WTC11 (cell line): Measurements from ENCODE around the gene CDK2. TPM values are rescaled to one million over a fixed set of nuclear protein-coding genes. Genes with fewer than 3 reads are reported as not detected.

ENCODE experiments used
- ATAC-seq: fragments of 200-7000 bp; cut with Tn5 transposase; 2 replicates; pipeline ENCODE4 v1.10.0; 2021; ENCODE audit warnings: mild to moderate bottlenecking, moderate library complexity
- CTCF ChIA-PET: fragments of 300-600 bp; sonication (Branson Sonifier 250); formaldehyde crosslinking; loops from one replicate; lab custom pipeline; 2021; ENCODE audit warnings: antibody characterized with exemption; lab: Charles Lee
- POLR2A ChIA-PET: fragments of 350-600 bp; sonication (Branson Sonifier 250); formaldehyde crosslinking; loops from one replicate; lab custom pipeline; 2021; ENCODE audit warnings: antibody characterized with exemption; lab: Charles Lee
- DNase-seq: peaks from one replicate; pipeline ENCODE4 v3.0.0; 2021; ENCODE audit warnings: low spot score
- H3K27ac Mint-ChIP-seq: 2 replicates; pipeline ENCODE4 v1.8.0; 2021; ENCODE audit warnings: mixed read lengths
- H3K27me3 Mint-ChIP-seq: 2 replicates; pipeline ENCODE4 v1.8.0; 2021; ENCODE audit warnings: low read depth, mild to moderate bottlenecking, moderate library complexity, mixed read lengths
- H3K36me3 Mint-ChIP-seq: 2 replicates; pipeline ENCODE4 v1.8.0; 2021; ENCODE audit warnings: mixed read lengths
- H3K4me1 Mint-ChIP-seq: 2 replicates; pipeline ENCODE4 v1.8.0; 2022; ENCODE audit warnings: mixed read lengths
- H3K4me3 Mint-ChIP-seq: 2 replicates; pipeline ENCODE4 v1.8.0; 2021; ENCODE audit warnings: mild to moderate bottlenecking, moderate library complexity, mixed read lengths
- H3K9me3 Mint-ChIP-seq: 2 replicates; pipeline ENCODE4 v1.8.0; 2021; ENCODE audit warnings: mixed read lengths
- ATF3 ChIP-seq: sonication (generic); formaldehyde crosslinking; conservative IDR thresholded peaks from 2 replicates; pipeline ENCODE4 v1.8.1; 2022; ENCODE audit warnings: mild to moderate bottlenecking, missing genetic modification reagents
- E2F5 ChIP-seq: sonication (generic); formaldehyde crosslinking; IDR thresholded peaks from 2 replicates; pipeline ENCODE4 v1.8.1; 2022; ENCODE audit warnings: mild to moderate bottlenecking, moderate library complexity, missing genetic modification reagents
- ESRRA ChIP-seq: sonication (generic); formaldehyde crosslinking; IDR thresholded peaks from 2 replicates; pipeline ENCODE4 v1.8.1; 2022; ENCODE audit warnings: mild to moderate bottlenecking, missing genetic modification reagents, borderline replicate concordance
- FOXK1 ChIP-seq: sonication (generic); formaldehyde crosslinking; IDR thresholded peaks from 2 replicates; pipeline ENCODE4 v1.8.0; 2022; ENCODE audit warnings: mild to moderate bottlenecking, moderate library complexity, missing genetic modification reagents
- FOXP4 ChIP-seq: sonication (generic); formaldehyde crosslinking; IDR thresholded peaks from 2 replicates; pipeline ENCODE4 v1.8.0; 2022; ENCODE audit warnings: mild to moderate bottlenecking, missing genetic modification reagents
- GTF2I ChIP-seq: fragments of 250-450 bp; sonication (Bioruptor Pico); conservative IDR thresholded peaks from 2 replicates; pipeline ENCODE4 v1.4.0; 2021; ENCODE audit warnings: mild to moderate bottlenecking
- JAZF1 ChIP-seq: fragments of 250-450 bp; sonication (Bioruptor Pico); IDR thresholded peaks from 2 replicates; pipeline ENCODE4 v1.9.0; 2021; ENCODE audit warnings: moderate library complexity, mild to moderate bottlenecking, inconsistent platforms
- KAT7 ChIP-seq: sonication (generic); formaldehyde crosslinking; IDR thresholded peaks from 2 replicates; pipeline ENCODE4 v1.8.1; 2023; ENCODE audit warnings: missing genetic modification reagents, mild to moderate bottlenecking, borderline replicate concordance
- MXD4 ChIP-seq: fragments of 250-450 bp; sonication (Bioruptor Pico); IDR thresholded peaks from 2 replicates; pipeline ENCODE4 v1.8.0; 2021; ENCODE audit warnings: mild to moderate bottlenecking, moderate library complexity, borderline replicate concordance
- RORB ChIP-seq: fragments of 250-450 bp; sonication (Bioruptor Pico); IDR thresholded peaks from 2 replicates; pipeline ENCODE4 v1.9.0; 2021; ENCODE audit warnings: mild to moderate bottlenecking
- SMAD4 ChIP-seq: sonication (generic); formaldehyde crosslinking; IDR thresholded peaks from 2 replicates; pipeline ENCODE4 v1.8.0; 2022; ENCODE audit warnings: mild to moderate bottlenecking, missing genetic modification reagents
- SOX15 ChIP-seq: fragments of 250-450 bp; sonication (Bioruptor Pico); IDR thresholded peaks from 2 replicates; pipeline ENCODE4 v1.9.0; 2021; ENCODE audit warnings: mild to moderate bottlenecking
- TEAD4 ChIP-seq: sonication (generic); formaldehyde crosslinking; IDR thresholded peaks from 2 replicates; pipeline ENCODE4 v1.8.0; 2022; ENCODE audit warnings: mild to moderate bottlenecking, missing genetic modification reagents
- TP53 ChIP-seq: sonication (generic); formaldehyde crosslinking; IDR thresholded peaks from 2 replicates; pipeline ENCODE4 v1.8.1; 2023; ENCODE audit warnings: mild to moderate bottlenecking, missing genetic modification reagents
- USF2 ChIP-seq: sonication (generic); formaldehyde crosslinking; IDR thresholded peaks from 2 replicates; pipeline ENCODE4 v1.8.1; 2023; ENCODE audit warnings: mild to moderate bottlenecking, missing genetic modification reagents, moderate library complexity
- ZBTB21 ChIP-seq: sonication (generic); formaldehyde crosslinking; IDR thresholded peaks from 2 replicates; pipeline ENCODE4 v1.8.1; 2023; ENCODE audit warnings: mild to moderate bottlenecking, missing genetic modification reagents, borderline replicate concordance
- ZNF121 ChIP-seq: sonication (generic); formaldehyde crosslinking; IDR thresholded peaks from 2 replicates; pipeline ENCODE4 v1.8.0; 2023; ENCODE audit warnings: missing genetic modification reagents
- ZNF138 ChIP-seq: sonication (generic); formaldehyde crosslinking; conservative IDR thresholded peaks from 2 replicates; pipeline ENCODE4 v1.8.1; 2022; ENCODE audit warnings: mild to moderate bottlenecking, moderate library complexity, missing genetic modification reagents
- ZNF232 ChIP-seq: sonication (generic); formaldehyde crosslinking; IDR thresholded peaks from 2 replicates; pipeline ENCODE4 v1.8.0; 2022; ENCODE audit warnings: mild to moderate bottlenecking, missing genetic modification reagents
- ZNF423 ChIP-seq: fragments of 250-450 bp; sonication (Bioruptor Pico); IDR thresholded peaks from 2 replicates; pipeline ENCODE4 v2.1.2; 2022; ENCODE audit warnings: mild to moderate bottlenecking, moderate library complexity
- total RNA-seq: library from RNA; stranded (reverse); gene quantifications from 3 replicates; pipeline ENCODE4 v1.2.3, GENCODE V29; 2021
- TF ChIP-seq, protein P1 (sequence below): sonication (generic); formaldehyde crosslinking; IDR thresholded peaks from 2 replicates; pipeline ENCODE4 v1.8.0; 2023; ENCODE audit warnings: missing genetic modification reagents
- TF ChIP-seq, protein P2 (sequence below): fragments of 250-450 bp; sonication (Bioruptor Pico); IDR thresholded peaks from 2 replicates; pipeline ENCODE4 v1.9.0; 2021; ENCODE audit warnings: mild to moderate bottlenecking
- TF ChIP-seq, protein P3 (sequence below): sonication (generic); formaldehyde crosslinking; IDR thresholded peaks from 2 replicates; pipeline ENCODE4 v1.8.1; 2023; ENCODE audit warnings: mild to moderate bottlenecking, missing genetic modification reagents
- TF ChIP-seq, protein P4 (sequence below): sonication (generic); formaldehyde crosslinking; IDR thresholded peaks from 2 replicates; pipeline ENCODE4 v1.8.0; 2022; ENCODE audit warnings: missing genetic modification reagents

The CDK2 gene
- total RNA-seq, 1 experiment from 2014 or later = 43.1 TPM

DNA sequence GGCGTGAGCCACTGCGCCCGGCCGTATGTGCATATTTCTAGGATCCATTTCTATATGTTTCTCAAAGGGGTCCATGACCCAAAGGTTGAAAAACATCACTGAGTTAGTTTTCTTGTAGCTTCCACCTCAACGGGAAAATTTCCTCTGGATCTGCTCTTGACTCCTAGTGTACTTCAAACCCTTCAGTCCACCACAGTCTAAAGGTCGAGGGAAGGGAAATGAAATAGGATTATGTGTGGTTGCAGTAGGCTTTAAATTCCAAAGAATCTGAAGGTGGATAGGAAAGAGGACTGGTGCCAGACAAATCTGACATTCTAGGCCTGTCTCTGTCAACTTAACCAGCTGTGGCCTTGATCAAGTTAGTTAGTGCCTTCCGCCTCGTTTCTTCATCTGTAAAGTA, 28.7 kb downstream of the CDK2 start:
- Mint-ChIP-seq H3K36me3 (peaks cover 37% of the 10 kb centered on the region), H3K4me1 (0 out of 2 replicates have a peak, but pooled peaks cover 7% of the 10 kb centered on the region), H3K9me3 (no peaks in the 10 kb centered on the region), H3K4me3 (no peak overlapping the region), H3K27ac (no peak overlapping the region; the same call in 1 of the 2 replicates), H3K27me3 (no peaks in the 10 kb centered on the region)
- no peak for DNase-seq
- CTCF ChIA-PET = interaction anchor here (0.6 to 3.3 kb wide), 20 partner anchors 9 to 314 kb away, joined by 3 to 68 read pairs (median 5); partner anchors contain the start of genes ERBB3, ESYT1, IKZF4 and RAB5B
- TF ChIP-seq E2F5 (CRISPR knock-in tag) (no peak), FOXP4 (CRISPR knock-in tag) (no peak), ESRRA (CRISPR knock-in tag) (no peak), ZNF423 (CRISPR knock-in tag) (no peak), ZNF138 (CRISPR knock-in tag) (no peak), ATF3 (CRISPR knock-in tag) (no peak), KAT7 (CRISPR knock-in tag) (no peak), FOXK1 (CRISPR knock-in tag) (no peak), RORB (CRISPR knock-in tag) (no peak), SOX15 (CRISPR knock-in tag) (no peak), TEAD4 (CRISPR knock-in tag) (no peak)
- TF ChIP-seq, protein P1, sequence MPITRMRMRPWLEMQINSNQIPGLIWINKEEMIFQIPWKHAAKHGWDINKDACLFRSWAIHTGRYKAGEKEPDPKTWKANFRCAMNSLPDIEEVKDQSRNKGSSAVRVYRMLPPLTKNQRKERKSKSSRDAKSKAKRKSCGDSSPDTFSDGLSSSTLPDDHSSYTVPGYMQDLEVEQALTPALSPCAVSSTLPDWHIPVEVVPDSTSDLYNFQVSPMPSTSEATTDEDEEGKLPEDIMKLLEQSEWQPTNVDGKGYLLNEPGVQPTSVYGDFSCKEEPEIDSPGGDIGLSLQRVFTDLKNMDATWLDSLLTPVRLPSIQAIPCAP (CRISPR knock-in tag) = no peak
- TF ChIP-seq, protein P2, sequence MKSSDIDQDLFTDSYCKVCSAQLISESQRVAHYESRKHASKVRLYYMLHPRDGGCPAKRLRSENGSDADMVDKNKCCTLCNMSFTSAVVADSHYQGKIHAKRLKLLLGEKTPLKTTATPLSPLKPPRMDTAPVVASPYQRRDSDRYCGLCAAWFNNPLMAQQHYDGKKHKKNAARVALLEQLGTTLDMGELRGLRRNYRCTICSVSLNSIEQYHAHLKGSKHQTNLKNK (CRISPR knock-in tag) = no peak
- TF ChIP-seq, protein P3, sequence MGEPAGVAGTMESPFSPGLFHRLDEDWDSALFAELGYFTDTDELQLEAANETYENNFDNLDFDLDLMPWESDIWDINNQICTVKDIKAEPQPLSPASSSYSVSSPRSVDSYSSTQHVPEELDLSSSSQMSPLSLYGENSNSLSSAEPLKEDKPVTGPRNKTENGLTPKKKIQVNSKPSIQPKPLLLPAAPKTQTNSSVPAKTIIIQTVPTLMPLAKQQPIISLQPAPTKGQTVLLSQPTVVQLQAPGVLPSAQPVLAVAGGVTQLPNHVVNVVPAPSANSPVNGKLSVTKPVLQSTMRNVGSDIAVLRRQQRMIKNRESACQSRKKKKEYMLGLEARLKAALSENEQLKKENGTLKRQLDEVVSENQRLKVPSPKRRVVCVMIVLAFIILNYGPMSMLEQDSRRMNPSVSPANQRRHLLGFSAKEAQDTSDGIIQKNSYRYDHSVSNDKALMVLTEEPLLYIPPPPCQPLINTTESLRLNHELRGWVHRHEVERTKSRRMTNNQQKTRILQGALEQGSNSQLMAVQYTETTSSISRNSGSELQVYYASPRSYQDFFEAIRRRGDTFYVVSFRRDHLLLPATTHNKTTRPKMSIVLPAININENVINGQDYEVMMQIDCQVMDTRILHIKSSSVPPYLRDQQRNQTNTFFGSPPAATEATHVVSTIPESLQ (CRISPR knock-in tag) = no peak
- ATAC-seq = no peak
- POLR2A ChIA-PET = no interaction called here

DNA sequence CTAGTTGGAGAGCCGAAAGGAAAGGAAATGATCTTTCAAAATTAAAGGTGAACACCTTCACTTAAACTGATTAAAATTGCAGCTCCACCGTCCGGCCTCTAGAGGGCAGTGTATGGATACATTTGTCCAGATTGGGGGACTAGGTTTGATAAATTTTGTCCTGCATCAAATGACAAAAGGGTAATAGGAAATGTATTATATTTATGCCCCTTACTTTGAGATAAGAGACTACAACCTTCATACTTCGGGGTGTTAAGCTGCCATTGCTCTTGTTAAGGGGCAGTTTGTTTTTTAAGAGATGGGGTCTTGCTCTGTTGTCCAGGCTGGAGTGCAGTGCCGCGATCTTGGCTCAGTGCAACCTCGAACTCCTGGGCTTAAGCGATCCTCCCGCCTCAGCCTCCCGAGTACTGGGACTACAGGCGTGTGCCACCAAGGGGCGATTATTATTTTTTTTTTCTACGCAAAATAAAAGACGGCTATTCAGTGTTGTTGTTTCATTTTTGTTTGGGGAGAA, 29.6 kb downstream of the CDK2 start:
- ChIA-PET POLR2A (interaction anchor here (1.9 to 2.4 kb wide), 3 partner anchors 11 to 122 kb away, joined by 7 to 20 read pairs (median 20); partner anchors contain the start of genes RAB5B and ZC3H10), CTCF (interaction anchor here (0.6 to 3.3 kb wide), 29 partner anchors 10 to 315 kb away, joined by 3 to 68 read pairs (median 5); partner anchors contain the start of genes ERBB3, ESYT1, IKZF4 and PA2G4)
- Mint-ChIP-seq H3K4me3 (peak overlapping the region; percentile 95), H3K4me1 (0 out of 2 replicates have a peak, but pooled peaks cover 7% of the 10 kb centered on the region), H3K9me3 (no peaks in the 10 kb centered on the region), H3K27me3 (no peaks in the 10 kb centered on the region), H3K36me3 (peaks cover 28% of the 10 kb centered on the region), H3K27ac (peak overlapping the region; percentile 96)
- DNase-seq = peak; percentile 37
- no peak for ATAC-seq
- TF ChIP-seq ZNF121 (peak; percentile 99), USF2 (CRISPR knock-in tag) (no peak), ZBTB21 (CRISPR knock-in tag) (no peak), TP53 (CRISPR knock-in tag) (no peak), MXD4 (CRISPR knock-in tag) (no peak), ZNF232 (CRISPR knock-in tag) (no peak), GTF2I (peak; percentile 98), SMAD4 (CRISPR knock-in tag) (no peak), JAZF1 (CRISPR knock-in tag) (no peak)
- TF ChIP-seq, protein P4, sequence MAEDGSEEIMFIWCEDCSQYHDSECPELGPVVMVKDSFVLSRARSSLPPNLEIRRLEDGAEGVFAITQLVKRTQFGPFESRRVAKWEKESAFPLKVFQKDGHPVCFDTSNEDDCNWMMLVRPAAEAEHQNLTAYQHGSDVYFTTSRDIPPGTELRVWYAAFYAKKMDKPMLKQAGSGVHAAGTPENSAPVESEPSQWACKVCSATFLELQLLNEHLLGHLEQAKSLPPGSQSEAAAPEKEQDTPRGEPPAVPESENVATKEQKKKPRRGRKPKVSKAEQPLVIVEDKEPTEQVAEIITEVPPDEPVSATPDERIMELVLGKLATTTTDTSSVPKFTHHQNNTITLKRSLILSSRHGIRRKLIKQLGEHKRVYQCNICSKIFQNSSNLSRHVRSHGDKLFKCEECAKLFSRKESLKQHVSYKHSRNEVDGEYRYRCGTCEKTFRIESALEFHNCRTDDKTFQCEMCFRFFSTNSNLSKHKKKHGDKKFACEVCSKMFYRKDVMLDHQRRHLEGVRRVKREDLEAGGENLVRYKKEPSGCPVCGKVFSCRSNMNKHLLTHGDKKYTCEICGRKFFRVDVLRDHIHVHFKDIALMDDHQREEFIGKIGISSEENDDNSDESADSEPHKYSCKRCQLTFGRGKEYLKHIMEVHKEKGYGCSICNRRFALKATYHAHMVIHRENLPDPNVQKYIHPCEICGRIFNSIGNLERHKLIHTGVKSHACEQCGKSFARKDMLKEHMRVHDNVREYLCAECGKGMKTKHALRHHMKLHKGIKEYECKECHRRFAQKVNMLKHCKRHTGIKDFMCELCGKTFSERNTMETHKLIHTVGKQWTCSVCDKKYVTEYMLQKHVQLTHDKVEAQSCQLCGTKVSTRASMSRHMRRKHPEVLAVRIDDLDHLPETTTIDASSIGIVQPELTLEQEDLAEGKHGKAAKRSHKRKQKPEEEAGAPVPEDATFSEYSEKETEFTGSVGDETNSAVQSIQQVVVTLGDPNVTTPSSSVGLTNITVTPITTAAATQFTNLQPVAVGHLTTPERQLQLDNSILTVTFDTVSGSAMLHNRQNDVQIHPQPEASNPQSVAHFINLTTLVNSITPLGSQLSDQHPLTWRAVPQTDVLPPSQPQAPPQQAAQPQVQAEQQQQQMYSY = no peak
